Measurements from ENCODE around the gene SSU72.
A peak's percentile ranks its signal among the peaks of the same experiment; 100 is the strongest.

SSU72 gene

DNA sequence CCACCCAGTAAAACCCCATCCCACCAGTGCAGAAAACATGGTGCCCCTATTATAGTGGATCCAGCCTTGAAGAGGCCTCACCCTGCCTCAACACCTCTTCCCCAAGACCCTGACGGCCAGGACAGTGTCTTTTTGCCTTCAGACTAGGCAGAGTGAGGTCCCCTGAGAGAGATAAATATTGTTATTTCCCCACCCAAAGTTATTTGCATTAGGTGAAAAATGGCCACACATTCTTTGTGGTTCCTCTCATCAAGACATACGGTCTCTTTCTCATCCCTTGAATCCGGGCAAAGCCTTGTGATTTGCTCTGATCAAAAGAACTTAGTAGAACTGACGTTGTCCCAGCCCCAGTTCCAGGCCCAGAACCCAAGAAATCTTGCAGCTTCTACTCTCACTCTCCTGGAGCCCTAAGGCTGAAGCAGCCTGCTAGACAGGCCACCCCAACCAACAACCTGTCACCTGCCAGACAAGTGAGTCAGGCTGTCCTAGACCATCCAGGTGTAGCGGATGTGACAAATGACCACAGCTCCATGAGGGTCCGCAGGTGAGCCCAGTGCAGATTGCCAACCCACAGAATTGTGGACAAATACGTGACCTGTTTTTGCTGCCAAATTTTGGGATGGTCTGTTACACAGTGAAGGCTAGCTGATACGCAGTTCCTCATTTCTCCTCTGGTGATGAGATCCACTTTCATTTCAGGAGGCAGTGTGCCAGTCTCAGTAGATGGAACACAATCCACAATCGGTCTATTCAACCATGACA is 8.1 kb upstream of the SSU72 start:
- FAIRE-seq (no peak), DNase-seq (ENCODE audit: insufficient read length) (no peak)
- TF ChIP-seq POLR2A (IDR thresholded peaks at IDR 0.05; ENCODE audit: low read depth, low read length) = no peak
- TF ChIP-seq TAF1 (IDR thresholded peaks at IDR 0.05; ENCODE audit: borderline replicate concordance, low read depth, low read length) = no peak
- TF ChIP-seq POLR2AphosphoS5 (IDR thresholded peaks at IDR 0.05; ENCODE audit: low read depth, low read length) = no peak

DNA sequence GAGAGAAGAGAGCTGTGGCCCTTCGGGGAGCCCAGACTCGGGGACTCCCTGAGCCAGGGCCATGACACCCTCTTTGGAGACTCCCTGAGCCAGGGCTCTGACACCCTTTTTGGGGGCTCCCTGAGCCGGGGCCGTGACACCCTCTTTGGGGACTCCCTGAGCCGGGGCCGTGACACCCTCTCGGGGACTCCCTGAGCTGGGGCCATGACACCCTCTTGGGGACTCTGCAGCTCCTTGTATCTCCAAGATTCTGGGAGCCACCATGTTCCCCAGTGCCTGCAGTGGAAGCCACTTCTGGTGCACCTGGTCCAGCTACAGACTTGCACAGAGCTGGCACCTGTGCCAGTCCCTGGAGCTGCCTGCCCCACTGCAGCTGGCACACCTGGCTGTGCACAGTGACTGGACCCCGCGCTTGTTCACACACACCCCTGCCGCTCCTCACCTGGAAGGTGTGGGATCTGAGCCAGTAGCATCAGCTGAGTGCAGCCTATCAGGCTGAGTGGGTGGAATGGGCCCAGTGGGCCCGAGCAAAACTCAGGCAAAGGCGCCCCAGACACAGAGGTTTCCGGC is 3.8 kb upstream of the SSU72 start:
- no peak for FAIRE-seq
- no peak for TF ChIP-seq POLR2AphosphoS5 (IDR thresholded peaks at IDR 0.05; ENCODE audit: low read depth, low read length)
- no peak for TF ChIP-seq TAF1 (IDR thresholded peaks at IDR 0.05; ENCODE audit: borderline replicate concordance, low read depth, low read length)
- TF ChIP-seq POLR2A (IDR thresholded peaks at IDR 0.05; ENCODE audit: low read depth, low read length) = no peak

GRCh38 chr1:1577367-1578011 is 2.8 kb upstream of the SSU72 start:
- DNase-seq (ENCODE audit: insufficient read length) (no peak), FAIRE-seq (no peak)
- TF ChIP-seq POLR2A (IDR thresholded peaks at IDR 0.05; ENCODE audit: low read depth, low read length) (no peak), TAF1 (IDR thresholded peaks at IDR 0.05; ENCODE audit: borderline replicate concordance, low read depth, low read length) (no peak), POLR2AphosphoS5 (IDR thresholded peaks at IDR 0.05; ENCODE audit: low read depth, low read length) (no peak)

More for the DNA sequence above, 3.8 kb upstream of the SSU72 start:
- no peak for DNase-seq (ENCODE audit: insufficient read length)

DNA sequence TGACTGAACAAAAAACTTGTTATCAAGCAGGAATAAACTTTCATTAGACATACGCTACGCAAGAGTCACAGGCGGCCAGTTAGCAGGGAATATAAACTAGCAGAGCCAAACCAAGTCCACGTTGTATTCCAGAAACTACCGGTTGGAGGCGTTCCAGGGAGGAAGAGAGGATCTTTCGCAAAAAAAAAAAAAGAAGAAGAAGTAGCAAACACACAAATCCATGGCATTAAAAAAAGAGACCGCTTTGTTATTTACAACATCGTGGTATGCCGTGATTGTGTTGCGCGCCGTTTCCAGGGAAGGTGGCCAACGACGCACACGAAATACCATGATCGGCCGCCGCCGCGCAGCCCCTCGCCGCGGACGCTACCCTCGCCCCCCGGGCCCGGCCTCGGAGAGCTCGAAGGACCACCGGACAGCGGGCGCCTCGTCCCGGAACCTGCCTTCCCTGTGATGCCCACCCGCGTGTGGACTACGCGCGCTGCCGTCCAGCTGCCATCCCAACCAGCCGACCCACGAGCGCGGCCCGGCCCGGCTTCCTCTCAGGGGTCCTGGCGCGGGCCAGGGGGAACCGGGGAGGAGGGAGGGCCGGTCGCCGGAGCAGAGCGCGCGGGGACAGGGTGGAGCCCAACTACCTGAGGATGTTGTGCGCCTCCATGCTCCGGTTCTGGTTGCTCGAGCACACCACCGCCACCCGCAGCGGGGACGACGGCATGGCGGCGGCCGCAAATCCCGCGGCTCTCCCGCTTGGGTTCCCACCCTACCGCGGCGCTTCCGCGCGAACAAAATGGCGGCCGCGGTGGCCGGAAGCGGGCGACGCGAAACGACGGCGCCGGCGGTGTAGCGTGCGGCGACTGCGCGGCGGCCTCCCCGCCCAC is 581 bp downstream of the SSU72 start:
- peak; percentile 14 for FAIRE-seq
- TF ChIP-seq TAF1 (IDR thresholded peaks at IDR 0.05; ENCODE audit: borderline replicate concordance, low read depth, low read length) (no peak), POLR2AphosphoS5 (IDR thresholded peaks at IDR 0.05; ENCODE audit: low read depth, low read length) (0 out of 2 replicates have a peak, but pooled peaks have one; percentile 14)
- DNase-seq (ENCODE audit: insufficient read length) = peak; percentile 81

DNA sequence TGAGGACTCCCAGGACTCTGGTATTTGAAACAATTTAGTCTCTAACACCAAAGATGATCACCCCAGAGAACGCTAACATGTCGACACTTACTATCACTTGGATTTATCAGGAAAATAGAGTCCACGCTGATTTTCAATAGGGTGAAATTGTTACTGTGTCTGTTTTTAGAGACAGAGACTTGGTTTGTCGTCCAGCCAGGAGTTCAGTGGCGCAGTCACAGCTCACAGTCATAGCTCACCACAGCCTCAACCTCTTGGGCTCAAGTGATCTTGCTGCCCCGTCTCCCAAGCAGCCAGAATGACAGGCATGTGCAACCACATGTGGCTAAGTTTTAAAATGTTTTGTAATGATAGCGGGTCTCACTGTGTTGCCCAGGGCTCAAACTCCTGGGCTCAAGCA is 5.3 kb downstream of the SSU72 start:
- FAIRE-seq (no peak), DNase-seq (ENCODE audit: insufficient read length) (no peak)
- TF ChIP-seq POLR2A (IDR thresholded peaks at IDR 0.05; ENCODE audit: low read depth, low read length) = no peak
- no peak for TF ChIP-seq TAF1 (IDR thresholded peaks at IDR 0.05; ENCODE audit: borderline replicate concordance, low read depth, low read length)
- TF ChIP-seq POLR2AphosphoS5 (IDR thresholded peaks at IDR 0.05; ENCODE audit: low read depth, low read length) = no peak

- DNase-seq (ENCODE audit: insufficient read length) (no peak), FAIRE-seq (no peak)
- no peak for TF ChIP-seq POLR2AphosphoS5 (IDR thresholded peaks at IDR 0.05; ENCODE audit: low read depth, low read length)
- no peak for TF ChIP-seq TAF1 (IDR thresholded peaks at IDR 0.05; ENCODE audit: borderline replicate concordance, low read depth, low read length)
- no peak for TF ChIP-seq POLR2A (IDR thresholded peaks at IDR 0.05; ENCODE audit: low read depth, low read length)
These were observed 6.8 kb downstream of the SSU72 start for GRCh38 chr1:1567891-1568291.

DNA sequence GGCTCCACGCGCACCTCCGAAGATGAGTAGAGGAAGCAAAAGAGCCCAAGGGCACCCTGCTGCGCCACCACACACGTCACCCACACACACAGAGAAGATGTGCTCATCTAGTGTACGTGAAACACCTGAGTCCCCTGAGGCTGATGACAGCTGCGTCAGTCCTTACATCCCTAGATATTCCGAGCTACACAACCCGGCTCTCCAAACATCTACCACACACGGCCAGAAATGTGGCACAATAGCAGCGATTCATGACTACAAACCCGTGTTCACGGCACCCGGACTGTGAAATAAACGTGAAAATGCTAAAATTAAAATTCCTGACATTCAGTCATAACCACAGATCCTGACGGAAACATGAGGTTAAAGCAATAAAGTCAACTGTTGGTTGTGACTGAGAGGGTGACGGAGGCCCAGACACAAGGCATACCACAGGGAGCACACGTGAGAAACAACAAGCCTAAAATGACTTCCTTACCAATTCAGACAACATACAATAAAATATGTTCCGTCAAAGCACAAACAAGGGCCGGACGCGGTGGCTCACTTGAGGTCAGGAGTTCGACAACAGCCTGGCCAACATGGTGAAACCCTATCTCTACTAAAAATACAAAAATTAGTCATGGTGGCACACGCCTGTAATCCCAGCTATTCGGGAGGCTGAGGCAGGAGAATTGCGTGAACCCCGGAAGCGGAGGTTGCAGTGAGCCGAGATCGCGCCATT is 7.3 kb downstream of the SSU72 start:
- FAIRE-seq (no peak), DNase-seq (ENCODE audit: insufficient read length) (no peak)
- TF ChIP-seq POLR2A (IDR thresholded peaks at IDR 0.05; ENCODE audit: low read depth, low read length) (no peak), POLR2AphosphoS5 (IDR thresholded peaks at IDR 0.05; ENCODE audit: low read depth, low read length) (no peak), TAF1 (IDR thresholded peaks at IDR 0.05; ENCODE audit: borderline replicate concordance, low read depth, low read length) (no peak)

DNA sequence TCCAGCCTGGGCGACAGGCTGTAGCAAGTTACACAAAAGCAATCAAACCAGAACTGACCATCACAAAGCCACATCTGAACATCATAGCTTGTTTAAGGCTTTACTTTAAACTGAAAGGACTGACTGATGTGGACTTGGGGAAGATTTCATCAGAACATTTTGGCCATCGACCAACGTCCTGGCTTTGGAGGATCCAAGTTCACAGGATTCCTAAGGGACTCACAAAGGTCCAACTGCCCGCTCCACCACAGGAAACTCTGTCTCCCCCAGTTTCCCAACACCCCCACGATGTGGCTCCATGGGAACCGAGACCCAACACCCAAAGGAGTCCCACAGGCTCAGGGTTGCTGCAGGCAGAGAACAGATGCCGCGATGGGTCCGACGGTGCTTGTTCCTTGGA is 9.3 kb downstream of the SSU72 start:
- FAIRE-seq = no peak
- no peak for DNase-seq (ENCODE audit: insufficient read length)
- TF ChIP-seq TAF1 (IDR thresholded peaks at IDR 0.05; ENCODE audit: borderline replicate concordance, low read depth, low read length) (no peak), POLR2AphosphoS5 (IDR thresholded peaks at IDR 0.05; ENCODE audit: low read depth, low read length) (no peak), POLR2A (IDR thresholded peaks at IDR 0.05; ENCODE audit: low read depth, low read length) (no peak)

DNA sequence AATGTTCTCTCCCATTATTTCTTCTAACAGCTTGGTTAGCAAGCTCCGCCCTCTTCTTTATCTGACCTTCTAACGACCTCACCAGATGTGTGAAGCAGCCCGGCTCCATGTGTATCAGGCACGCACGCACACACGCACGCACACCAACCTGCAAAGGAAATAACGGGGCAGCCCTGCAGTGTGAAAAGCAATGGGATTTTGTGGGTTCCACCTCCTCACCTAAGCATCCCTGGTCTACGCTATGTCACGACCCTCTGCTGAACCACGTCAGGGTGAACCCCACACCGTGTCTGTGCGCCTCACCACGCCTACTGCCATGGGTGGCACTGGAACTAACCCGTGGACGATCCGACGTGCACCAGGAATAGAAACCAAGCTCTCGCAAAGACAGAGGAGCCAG is 10.4 kb downstream of the SSU72 start:
- TF ChIP-seq TAF1 (IDR thresholded peaks at IDR 0.05; ENCODE audit: borderline replicate concordance, low read depth, low read length) (no peak), POLR2A (IDR thresholded peaks at IDR 0.05; ENCODE audit: low read depth, low read length) (peak; percentile 39), POLR2AphosphoS5 (IDR thresholded peaks at IDR 0.05; ENCODE audit: low read depth, low read length) (peak; percentile 53; the same call in 1 of the 2 replicates)
- DNase-seq (ENCODE audit: insufficient read length) (no peak), FAIRE-seq (no peak)

DNA sequence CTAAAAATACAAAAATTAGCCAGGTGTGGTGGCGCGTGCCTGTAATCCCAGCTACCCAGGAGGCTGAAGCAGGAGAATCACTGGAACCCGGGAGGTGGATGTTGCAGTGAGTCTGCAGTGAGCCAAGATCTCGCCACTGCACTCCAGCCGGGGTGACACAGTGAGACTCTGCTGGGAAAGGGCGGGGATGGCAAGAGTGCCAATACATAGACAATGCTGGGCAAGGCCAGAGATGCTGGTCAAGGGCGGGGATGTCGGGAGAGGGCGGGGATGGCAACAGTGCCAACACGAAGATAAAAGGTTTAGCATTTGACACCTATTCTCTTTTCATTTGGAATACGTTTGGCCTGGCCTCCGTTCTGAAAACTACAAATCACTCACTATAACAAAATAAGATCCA is 11.0 kb downstream of the SSU72 start:
- FAIRE-seq = no peak
- DNase-seq (ENCODE audit: insufficient read length) = no peak
- no peak for TF ChIP-seq POLR2A (IDR thresholded peaks at IDR 0.05; ENCODE audit: low read depth, low read length)
- no peak for TF ChIP-seq TAF1 (IDR thresholded peaks at IDR 0.05; ENCODE audit: borderline replicate concordance, low read depth, low read length)
- no peak for TF ChIP-seq POLR2AphosphoS5 (IDR thresholded peaks at IDR 0.05; ENCODE audit: low read depth, low read length)

Data from GM12892 (cell line).